HepG2 (cell line): ENCODE measurements around the gene NPHP1. TPM values are rescaled to one million over a fixed set of nuclear protein-coding genes. Genes with fewer than 3 reads are reported as not detected.

Source experiments
- CBX2 ChIP-seq, 2 experiments: fragments of 200-600 bp in 1 of 2; sonication (generic); formaldehyde crosslinking in 1 of 2; IDR thresholded peaks; 2 replicates each; pipeline versions ENCODE4 v1.7.0 to v1.8.1; 2018 to 2022; ENCODE audit warnings: low read depth in 2 of 2, low read length in 1 of 2, mild to moderate bottlenecking in 1 of 2, missing genetic modification reagents in 1 of 2
- CBX5 ChIP-seq: sonication (generic); formaldehyde crosslinking; IDR thresholded peaks from 2 replicates; pipeline ENCODE4 v1.4.0; 2020; ENCODE audit warnings: missing genetic modification reagents, borderline replicate concordance
- CREB1 ChIP-seq, 2 experiments: fragments of 450-650 bp in 1 of 2; IDR thresholded peaks; 2 replicates each; pipeline ENCODE4 v1.6.1; 2016 to 2017; ENCODE audit warnings: control low read depth in 1 of 2, mild to moderate bottlenecking in 1 of 2, missing compliant biosample characterization in 1 of 2, missing genetic modification characterization in 1 of 2
- FOXK2 ChIP-seq: fragments of 450-650 bp; IDR thresholded peaks from 2 replicates; pipeline ENCODE4 v1.6.1; 2016
- HHEX ChIP-seq: IDR thresholded peaks from 2 replicates; pipeline ENCODE4 v1.6.1; 2016; ENCODE audit warnings: control low read depth
- HMG20B ChIP-seq: conservative IDR thresholded peaks from 2 replicates; pipeline ENCODE4 v1.6.1; 2016; ENCODE audit warnings: missing genetic modification reagents, missing compliant biosample characterization
- MAFK ChIP-seq, 2 experiments: IDR thresholded peaks in 1 of 2; conservative IDR thresholded peaks in 1 of 2; 2 replicates each; pipeline ENCODE4 v1.6.1; 2011; ENCODE audit warnings: improper control_type of control experiment in 2 of 2, low read length in 2 of 2
- NFE2L1 ChIP-seq: sonication (generic); formaldehyde crosslinking; IDR thresholded peaks from 2 replicates; pipeline ENCODE4 v1.4.0; 2020; ENCODE audit warnings: missing genetic modification reagents, mild to moderate bottlenecking, borderline replicate concordance
- RFXAP ChIP-seq: sonication (generic); formaldehyde crosslinking; IDR thresholded peaks from 2 replicates; pipeline ENCODE4 v1.4.0; 2020; ENCODE audit warnings: missing genetic modification reagents, borderline replicate concordance
- RXRB ChIP-seq: IDR thresholded peaks from 2 replicates; pipeline ENCODE4 v1.6.1; 2016; ENCODE audit warnings: borderline replicate concordance, missing genetic modification reagents, missing compliant biosample characterization
- SMC3 ChIP-seq: IDR thresholded peaks from 2 replicates; pipeline ENCODE4 v1.6.1; 2011; ENCODE audit warnings: low read length, improper control_type of control experiment
- STAG1 ChIP-seq: sonication (generic); formaldehyde crosslinking; IDR thresholded peaks from 2 replicates; pipeline ENCODE4 v1.4.0; 2020; ENCODE audit warnings: missing genetic modification reagents
- SUZ12 ChIP-seq: fragments of 150-350 bp; IDR thresholded peaks from 2 replicates; pipeline ENCODE4 v1.6.1; 2014; ENCODE audit warnings: low read depth, low read length
- TBL1XR1 ChIP-seq: fragments of 150-350 bp; IDR thresholded peaks from 2 replicates; pipeline ENCODE4 v1.6.1; 2014; ENCODE audit warnings: borderline replicate concordance, low read length; ENCODE audit not compliant: partially characterized antibody
- XBP1 ChIP-seq: sonication (generic); formaldehyde crosslinking; IDR thresholded peaks from 2 replicates; pipeline ENCODE4 v1.5.0; 2020; ENCODE audit warnings: missing genetic modification reagents
- ZBTB34 ChIP-seq: sonication (generic); formaldehyde crosslinking; IDR thresholded peaks from 2 replicates; pipeline ENCODE4 v1.8.0; 2022; ENCODE audit warnings: mild to moderate bottlenecking, missing genetic modification reagents
- ZBTB49 ChIP-seq: sonication (generic); formaldehyde crosslinking; IDR thresholded peaks from 2 replicates; pipeline ENCODE4 v1.4.0; 2020; ENCODE audit warnings: missing genetic modification reagents, borderline replicate concordance
- ZFP90 ChIP-seq: sonication (generic); formaldehyde crosslinking; IDR thresholded peaks from 2 replicates; pipeline ENCODE4 v1.8.0; 2022; ENCODE audit warnings: missing genetic modification reagents, mild to moderate bottlenecking, inconsistent platforms, borderline replicate concordance
- ZNF17 ChIP-seq: sonication (generic); formaldehyde crosslinking; IDR thresholded peaks from 2 replicates; pipeline ENCODE4 v1.5.0; 2020; ENCODE audit warnings: mild to moderate bottlenecking, missing genetic modification reagents
- ZNF337 ChIP-seq: sonication (generic); formaldehyde crosslinking; IDR thresholded peaks from 2 replicates; pipeline ENCODE4 v1.5.1; 2020; ENCODE audit warnings: missing genetic modification reagents, low read depth, mild to moderate bottlenecking, borderline replicate concordance
- ZNF343 ChIP-seq: sonication (generic); formaldehyde crosslinking; IDR thresholded peaks from 2 replicates; pipeline ENCODE4 v1.4.0; 2020; ENCODE audit warnings: mild to moderate bottlenecking, missing genetic modification reagents
- ZNF616 ChIP-seq: sonication (generic); formaldehyde crosslinking; IDR thresholded peaks from 2 replicates; pipeline ENCODE4 v1.5.0; 2020; ENCODE audit warnings: low read depth, mild to moderate bottlenecking, missing genetic modification reagents
- ZNF83 ChIP-seq: sonication (generic); formaldehyde crosslinking; IDR thresholded peaks from 2 replicates; pipeline ENCODE4 v1.4.0; 2020; ENCODE audit warnings: missing genetic modification reagents, mild to moderate bottlenecking, borderline replicate concordance
- ZNF839 ChIP-seq: sonication (generic); formaldehyde crosslinking; IDR thresholded peaks from 2 replicates; pipeline ENCODE4 v1.4.0; 2020; ENCODE audit warnings: missing genetic modification reagents, mild to moderate bottlenecking, borderline replicate concordance
- polyA plus RNA-seq, 8 experiments: library from polyadenylated mRNA; depleted of rRNA in 3 of 8; stranded (reverse) in 7 of 8; unstranded in 1 of 8; fragments of >200 nt; fragmentation: Illumina TruSeq in 4 of 8; extraction: Trizol in 4 of 8; gene quantifications; 2 replicates each; pipeline versions ENCODE4 v1.2.1 to v1.2.3, GENCODE V29; 2011 to 2016; ENCODE audit warnings: low read depth in 4 of 8, missing spikeins in 1 of 8, mixed read lengths in 1 of 8; ENCODE audit not compliant: insufficient read depth in 1 of 8
- total RNA-seq, 5 experiments: library from RNA; depleted of rRNA; stranded (reverse); fragments of >200 nt; fragmentation: Illumina TruSeq; extraction: Trizol; gene quantifications; 2 replicates each; pipeline ENCODE4 v1.2.3, GENCODE V29; 2016; ENCODE audit warnings: low read depth in 1 of 5
- TF ChIP-seq, protein P1 (sequence below): sonication (generic); formaldehyde crosslinking; IDR thresholded peaks from 2 replicates; pipeline ENCODE4 v1.4.0; 2020; ENCODE audit warnings: missing genetic modification reagents, mild to moderate bottlenecking, borderline replicate concordance

NPHP1 gene
- total and polyA plus RNA-seq, 2 of the 13 experiments (the other 11 are each of a cell fraction or from before 2014, with no cell fraction given) = 2.7 to 4.8 TPM

GRCh38 chr2:110157153-110157793, 47.5 kb downstream of the NPHP1 start (continued):
- TF ChIP-seq ZBTB49 (CRISPR knock-in tag) = no peak
- peak; percentile 89 for TF ChIP-seq SMC3
- no peak for TF ChIP-seq SUZ12
- TF ChIP-seq NFE2L1 (CRISPR knock-in tag) = no peak
- no peak for TF ChIP-seq CBX2 (IDR thresholded peaks at IDR 0.05; ENCODE audit: low read depth, low read length)
- TF ChIP-seq CBX2 (CRISPR knock-in tag; IDR thresholded peaks at IDR 0.05; ENCODE audit: low read depth) = no peak
- TF ChIP-seq FOXK2 = no peak
- TF ChIP-seq HHEX (CRISPR knock-in tag) = no peak
- no peak for TF ChIP-seq XBP1 (CRISPR knock-in tag)
- TF ChIP-seq RFXAP (CRISPR knock-in tag) = no peak
- TF ChIP-seq ZNF839 (CRISPR knock-in tag) = no peak
- TF ChIP-seq HMG20B (CRISPR knock-in tag) = no peak
- TF ChIP-seq, protein P1, sequence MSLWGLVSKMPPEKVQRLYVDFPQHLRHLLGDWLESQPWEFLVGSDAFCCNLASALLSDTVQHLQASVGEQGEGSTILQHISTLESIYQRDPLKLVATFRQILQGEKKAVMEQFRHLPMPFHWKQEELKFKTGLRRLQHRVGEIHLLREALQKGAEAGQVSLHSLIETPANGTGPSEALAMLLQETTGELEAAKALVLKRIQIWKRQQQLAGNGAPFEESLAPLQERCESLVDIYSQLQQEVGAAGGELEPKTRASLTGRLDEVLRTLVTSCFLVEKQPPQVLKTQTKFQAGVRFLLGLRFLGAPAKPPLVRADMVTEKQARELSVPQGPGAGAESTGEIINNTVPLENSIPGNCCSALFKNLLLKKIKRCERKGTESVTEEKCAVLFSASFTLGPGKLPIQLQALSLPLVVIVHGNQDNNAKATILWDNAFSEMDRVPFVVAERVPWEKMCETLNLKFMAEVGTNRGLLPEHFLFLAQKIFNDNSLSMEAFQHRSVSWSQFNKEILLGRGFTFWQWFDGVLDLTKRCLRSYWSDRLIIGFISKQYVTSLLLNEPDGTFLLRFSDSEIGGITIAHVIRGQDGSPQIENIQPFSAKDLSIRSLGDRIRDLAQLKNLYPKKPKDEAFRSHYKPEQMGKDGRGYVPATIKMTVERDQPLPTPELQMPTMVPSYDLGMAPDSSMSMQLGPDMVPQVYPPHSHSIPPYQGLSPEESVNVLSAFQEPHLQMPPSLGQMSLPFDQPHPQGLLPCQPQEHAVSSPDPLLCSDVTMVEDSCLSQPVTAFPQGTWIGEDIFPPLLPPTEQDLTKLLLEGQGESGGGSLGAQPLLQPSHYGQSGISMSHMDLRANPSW = no peak
- no peak for TF ChIP-seq CREB1 (IDR thresholded peaks at IDR 0.05)
- no peak for TF ChIP-seq CREB1 (CRISPR knock-in tag; IDR thresholded peaks at IDR 0.05)
- TF ChIP-seq ZNF616 (CRISPR knock-in tag) = no peak
- no peak for TF ChIP-seq ZFP90 (CRISPR knock-in tag)
- TF ChIP-seq ZNF17 (CRISPR knock-in tag) = no peak
- peak; percentile 91 for TF ChIP-seq STAG1 (CRISPR knock-in tag)
- TF ChIP-seq ZNF343 = no peak
- no peak for TF ChIP-seq MAFK (conservative IDR thresholded peaks at IDR 0.05 in 1 of 2, IDR thresholded peaks at IDR 0.05 in 1 of 2; ENCODE audit: low read length in 2 of 2)
- TF ChIP-seq CBX5 (CRISPR knock-in tag) = no peak
- TF ChIP-seq ZBTB34 (CRISPR knock-in tag) = no peak
- TF ChIP-seq TBL1XR1 = no peak
- TF ChIP-seq RXRB (CRISPR knock-in tag) = peak; percentile 40; the same call in 1 of the 2 replicates
- TF ChIP-seq ZNF337 (CRISPR knock-in tag) = no peak
- TF ChIP-seq ZNF83 (CRISPR knock-in tag) = no peak
